GM18867 (cell line): ENCODE measurements around the gene STARD13.

Experiments
- ATAC-seq: cut with Tn5 transposase; IDR thresholded peaks from one replicate; pipeline ENCODE4 v1.9.1; 2021; ENCODE audit warnings: mild to moderate bottlenecking, moderate library complexity; ENCODE audit not compliant: unreplicated experiment

Gene STARD13

GRCh38 chr13:33125821-33126570 is 159.6 kb downstream of the STARD13 start:
- no peak for ATAC-seq

GRCh38 chr13:33123066-33123859 is 162.3 kb downstream of the STARD13 start:
- ATAC-seq: no peak

DNA sequence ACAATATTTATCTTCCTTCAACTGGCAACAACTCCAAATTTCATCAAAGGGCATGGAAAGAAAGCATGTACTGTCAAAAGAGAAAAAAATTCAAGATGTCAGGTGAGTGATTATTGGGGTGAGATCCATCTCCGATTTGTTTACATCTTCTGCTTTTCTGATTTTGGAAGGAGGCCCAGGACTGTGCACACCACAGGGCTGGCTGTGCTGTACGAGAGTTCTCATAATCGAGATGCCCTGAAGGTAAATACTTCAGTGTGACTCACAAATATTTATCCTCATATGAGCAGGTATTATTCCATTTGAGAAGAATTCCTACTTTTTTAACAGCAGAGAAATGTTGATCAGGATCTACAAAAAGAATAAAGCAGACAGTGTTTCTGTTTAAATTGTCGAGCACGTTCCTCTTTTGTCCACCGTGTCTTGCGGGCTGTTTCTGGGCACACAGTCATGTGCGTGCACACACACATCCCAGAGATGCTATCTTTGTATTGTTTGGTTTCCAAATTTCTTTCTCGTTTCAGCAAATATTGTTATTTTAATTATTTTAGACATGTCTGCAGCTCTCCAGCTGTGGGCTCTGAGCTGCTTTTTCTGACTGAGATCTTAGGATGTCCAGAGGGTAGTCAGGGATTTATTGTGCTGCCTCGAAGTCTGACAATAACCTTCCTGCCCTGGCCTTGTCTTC is 165.6 kb downstream of the STARD13 start:
- ATAC-seq: no peak

DNA sequence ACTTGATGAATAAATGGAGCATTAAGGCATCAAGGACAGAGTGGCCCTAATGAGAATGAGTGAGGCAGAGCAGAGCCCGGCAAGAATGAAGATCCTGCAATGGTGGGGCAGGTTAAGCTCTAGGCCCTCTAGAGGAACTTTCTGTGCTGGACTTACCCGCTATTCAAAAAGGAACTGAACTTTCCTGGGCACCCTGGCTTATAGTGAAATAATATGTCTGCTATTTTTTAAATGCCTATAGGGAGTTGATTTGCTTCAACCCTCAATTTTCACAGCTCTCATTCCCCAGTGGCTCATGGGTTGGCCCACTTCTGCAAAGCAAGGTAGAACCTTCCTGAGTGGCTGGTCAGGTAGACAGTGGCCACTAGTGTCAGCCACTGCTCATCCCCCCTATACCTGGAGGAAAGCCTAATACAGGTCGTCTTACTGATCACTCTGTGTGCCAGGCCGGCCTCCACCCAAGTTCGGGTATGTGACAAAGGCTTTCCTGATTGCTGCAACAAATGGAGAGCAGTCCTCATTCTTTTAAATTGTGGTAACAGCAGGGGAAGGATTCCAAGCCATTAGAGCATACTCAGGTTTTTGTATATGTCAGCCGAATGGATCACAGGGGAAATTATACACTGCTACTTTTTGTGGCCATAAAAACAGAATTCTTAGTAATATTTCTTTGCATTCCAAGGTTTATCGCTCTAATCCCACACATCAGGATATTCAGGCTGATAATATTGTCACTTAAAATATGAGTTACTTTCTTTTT is 166.4 kb downstream of the STARD13 start:
- no peak for ATAC-seq

- ATAC-seq: no peak
Observed at GRCh38 chr13:33116321-33117010, 169.1 kb downstream of the STARD13 start.

GRCh38 chr13:33115274-33115673 is 170.3 kb downstream of the STARD13 start:
- no peak for ATAC-seq

DNA sequence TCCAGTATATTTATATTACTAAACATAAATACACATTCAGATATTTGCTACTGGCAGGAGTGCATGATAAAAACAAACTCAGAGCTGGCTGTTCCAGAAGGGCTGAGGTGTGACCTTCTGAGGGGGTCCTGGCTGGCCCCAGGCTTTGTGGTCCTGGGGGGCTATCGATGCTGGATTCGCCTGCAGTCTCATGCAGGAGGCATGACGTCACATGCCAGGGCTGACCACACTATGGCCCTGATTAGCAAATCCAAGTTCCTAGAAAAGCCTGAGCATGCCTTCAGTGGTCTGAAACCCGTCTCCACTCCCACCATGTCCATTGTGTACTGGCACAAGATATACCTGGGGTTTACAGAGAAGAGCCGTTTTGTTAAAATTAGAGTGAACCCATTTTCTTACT is 171.4 kb downstream of the STARD13 start:
- ATAC-seq: no peak

DNA sequence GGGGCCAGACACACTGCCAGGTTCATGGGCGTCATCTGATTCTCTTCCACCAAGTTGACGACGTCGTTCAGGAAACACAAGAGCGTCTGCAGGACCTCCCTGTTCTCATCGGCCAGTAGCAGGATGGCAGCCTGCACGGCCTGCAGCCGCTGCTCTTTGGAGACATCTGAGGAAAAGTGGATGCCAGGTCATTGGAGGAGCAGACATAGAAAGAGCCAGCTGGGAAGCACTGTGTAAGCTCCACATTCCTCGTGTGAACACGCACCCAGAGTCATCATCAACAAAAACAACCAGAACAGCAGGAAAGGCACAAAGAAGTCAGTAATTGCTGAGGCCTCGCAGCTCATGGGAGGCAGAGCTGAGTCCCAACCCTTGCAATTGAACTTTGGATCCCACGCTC is 172.8 kb downstream of the STARD13 start:
- no peak for ATAC-seq

DNA sequence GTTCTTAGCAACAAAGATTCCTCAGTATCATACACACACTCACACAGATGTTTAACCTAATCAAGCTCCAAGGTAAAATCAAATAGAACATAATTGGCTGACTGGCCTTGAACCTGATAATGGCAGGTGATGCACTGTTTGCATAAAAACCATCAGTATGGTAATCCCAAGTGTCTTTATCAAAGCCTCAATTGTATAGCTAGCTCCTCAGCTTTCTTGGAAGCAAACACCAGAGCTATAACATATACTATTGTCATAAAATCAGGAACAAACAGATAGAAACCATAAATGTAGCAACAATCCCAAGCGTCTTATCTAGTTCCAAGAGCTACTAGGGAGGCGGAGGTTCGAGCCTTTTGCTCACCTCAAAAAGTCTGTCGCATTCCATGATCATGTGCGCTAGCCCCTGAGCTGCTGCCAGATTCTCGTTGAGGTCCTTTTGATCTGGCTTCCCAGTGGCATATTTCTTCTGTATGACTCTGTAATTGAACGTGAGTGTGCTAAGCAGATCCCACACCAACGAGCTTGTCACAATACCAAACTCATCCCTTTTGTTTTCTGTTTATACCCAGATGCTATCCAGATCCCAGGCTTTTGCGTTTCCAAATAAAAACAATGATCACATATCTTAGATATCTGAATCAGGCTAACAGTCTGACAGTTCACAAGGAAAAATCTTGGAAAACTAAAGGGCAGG is 174.0 kb downstream of the STARD13 start:
- no peak for ATAC-seq

DNA sequence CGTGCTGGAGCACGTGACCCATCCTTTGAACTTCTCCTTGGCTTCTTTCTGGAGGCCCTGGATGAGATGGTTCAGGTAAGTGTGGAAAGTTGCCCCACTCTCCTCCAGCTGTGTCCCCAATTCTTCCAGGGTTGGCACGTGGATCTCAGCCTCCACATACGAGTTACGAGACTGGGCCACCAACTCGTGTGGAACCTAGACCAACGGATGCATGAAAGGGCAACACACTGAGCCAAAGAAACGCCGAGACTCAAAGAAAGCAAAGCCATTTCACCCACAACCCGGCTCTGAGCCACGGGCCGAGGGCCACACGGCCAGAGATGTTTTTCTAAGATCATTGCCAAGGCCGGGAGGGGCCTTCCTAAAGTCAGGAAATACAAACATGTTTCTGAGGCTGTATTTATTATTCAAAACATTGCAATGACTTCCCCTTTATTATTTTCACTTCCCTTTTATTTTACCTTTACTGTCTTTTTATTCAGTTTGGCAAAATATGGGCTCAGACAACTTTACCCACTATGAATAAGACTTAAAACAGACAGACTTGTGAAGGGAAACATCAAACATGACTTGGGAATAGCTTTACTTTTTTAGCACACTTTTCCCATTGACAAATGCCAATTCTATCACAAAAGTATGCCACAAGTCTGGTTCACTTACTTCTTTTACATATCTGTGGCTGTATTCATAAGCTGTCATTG is 174.7 kb downstream of the STARD13 start:
- peak; percentile 41 for ATAC-seq

DNA sequence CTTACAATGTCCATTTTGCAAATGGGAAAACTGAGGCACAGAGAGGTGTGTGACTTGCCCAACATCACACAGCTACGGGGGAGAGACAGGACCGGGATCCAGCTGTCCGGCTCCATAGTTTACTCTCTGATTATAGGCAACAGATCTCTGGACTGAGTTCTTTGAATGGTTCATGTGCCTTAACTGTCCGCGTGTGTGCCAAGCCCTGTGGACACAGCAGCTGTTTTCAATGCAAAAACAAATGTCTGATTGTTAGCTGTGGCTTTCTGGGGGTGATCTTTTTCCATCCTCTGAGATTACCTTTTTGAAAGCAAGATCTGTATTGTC is 175.2 kb downstream of the STARD13 start:
- ATAC-seq: no peak

DNA sequence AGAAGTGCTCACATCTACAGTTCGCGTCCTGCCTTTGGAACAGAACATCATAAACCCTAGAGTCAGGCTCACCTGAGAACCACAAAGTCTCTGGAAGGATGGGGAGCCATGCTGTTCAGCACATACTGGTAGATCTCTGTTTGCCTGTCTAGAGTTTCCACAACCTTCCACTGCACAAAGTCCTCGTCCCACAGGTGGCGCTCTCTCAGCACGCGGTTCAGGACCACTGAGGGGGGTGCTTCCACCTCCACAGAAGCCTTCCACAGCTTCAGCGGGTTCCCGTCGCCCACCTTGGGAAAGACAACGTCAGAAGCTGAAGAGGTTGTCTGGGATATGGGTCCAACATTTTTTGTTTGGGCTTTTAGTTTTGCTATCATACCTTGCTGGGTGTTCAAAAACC is 175.8 kb downstream of the STARD13 start:
- ATAC-seq: peak; percentile 54

GRCh38 chr13:33109271-33109697 is 176.3 kb downstream of the STARD13 start:
- ATAC-seq: peak; percentile 28

DNA sequence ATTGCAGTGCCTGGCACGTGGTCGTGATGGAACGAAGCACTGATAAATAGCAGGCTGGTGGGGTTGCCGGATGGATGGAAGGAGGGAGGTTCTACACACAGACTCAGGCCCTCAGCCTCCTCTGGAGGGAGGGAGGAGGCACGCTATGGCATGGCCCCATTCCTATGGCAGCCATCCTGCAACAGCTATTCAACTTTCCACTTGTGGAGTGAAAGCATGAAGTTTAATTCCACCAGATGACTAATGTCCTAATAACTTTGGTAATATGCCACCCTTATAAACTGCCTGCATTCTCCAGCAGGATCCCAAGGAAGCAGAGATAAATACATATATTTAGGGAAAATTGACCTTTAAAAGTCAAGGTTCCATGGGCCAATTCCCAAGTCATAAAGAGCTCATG is 176.9 kb downstream of the STARD13 start:
- no peak for ATAC-seq

DNA sequence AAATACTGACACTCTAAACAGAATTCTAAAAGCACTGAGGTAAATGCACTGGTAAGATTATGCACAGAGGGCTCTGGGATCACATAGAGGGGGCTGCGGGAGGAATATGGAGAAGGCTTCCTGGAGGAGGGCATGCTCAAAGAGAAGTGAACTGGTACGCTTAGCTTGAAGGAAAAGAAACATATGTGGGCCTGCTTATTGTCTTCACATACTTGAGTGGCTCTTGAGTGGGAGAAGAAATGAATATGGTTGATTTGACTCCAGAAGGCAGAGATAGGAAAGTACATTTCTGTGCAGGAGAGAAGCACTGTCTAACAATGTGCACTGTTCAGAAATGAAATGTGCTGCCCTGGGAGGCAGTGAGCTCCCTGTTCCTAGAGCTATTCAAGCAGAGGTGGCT is 178.2 kb downstream of the STARD13 start:
- no peak for ATAC-seq

- peak; percentile 33 for ATAC-seq
Observed at GRCh38 chr13:33106656-33107360, 178.7 kb downstream of the STARD13 start.

DNA sequence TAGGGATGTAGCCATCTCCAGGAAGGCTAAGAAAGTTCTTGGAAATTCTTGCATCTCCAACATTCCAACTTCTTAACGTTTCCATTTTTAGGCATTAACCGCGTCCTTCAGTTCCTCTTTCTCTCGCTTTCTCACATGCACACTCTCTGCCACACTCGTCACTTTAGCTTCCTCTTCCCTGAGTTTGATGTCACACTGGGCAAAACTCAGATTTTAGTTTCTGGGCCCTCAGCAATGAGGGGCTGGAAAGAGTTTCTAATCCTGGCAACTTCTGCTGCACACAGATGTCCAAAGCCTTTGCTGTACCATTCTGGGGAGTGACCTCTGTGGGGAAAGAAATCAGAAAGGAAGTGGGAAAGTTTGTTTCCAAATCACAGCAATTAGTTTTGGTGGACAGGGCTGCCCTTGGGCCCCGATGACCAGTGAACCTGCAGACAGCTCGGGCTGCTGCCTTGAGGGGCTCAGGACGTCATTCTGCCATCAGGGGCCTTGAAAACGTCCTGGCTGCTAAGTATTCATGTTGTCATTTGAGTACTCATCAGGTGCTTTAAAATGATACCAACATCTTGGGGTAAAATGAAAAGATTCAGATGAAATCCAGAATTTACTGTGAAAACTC is 180.1 kb downstream of the STARD13 start:
- ATAC-seq: no peak

DNA sequence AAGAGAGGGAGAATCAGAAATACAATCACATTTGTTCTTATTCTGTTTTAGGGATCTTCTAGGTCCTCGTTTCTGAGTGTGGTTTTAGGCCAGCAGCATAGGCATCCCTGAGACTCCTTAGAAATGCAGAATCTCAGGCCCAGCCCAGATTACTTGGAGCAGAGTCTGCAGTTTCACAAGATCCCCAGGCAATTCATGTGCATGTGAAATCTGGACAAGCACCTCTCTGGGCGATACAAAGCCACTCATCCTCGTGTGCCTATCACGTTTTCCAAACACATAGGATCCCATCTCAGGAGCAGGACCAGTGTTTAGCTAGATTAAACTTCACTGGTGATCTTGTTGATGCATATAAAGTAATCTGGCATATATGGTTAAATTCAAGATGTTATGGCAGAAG is 182.1 kb downstream of the STARD13 start:
- ATAC-seq: no peak
